ENCODE data around the gene COL23A1.

GRCh38 chr5:178238711-178239592 is 351.2 kb downstream of the COL23A1 start:
- no peak for TF ChIP-seq CTCF (IDR thresholded peaks at IDR 0.05)
- TF ChIP-seq POLR2A (IDR thresholded peaks at IDR 0.05), result no peak
- no peak for TF ChIP-seq POLR2AphosphoS5 (IDR thresholded peaks at IDR 0.05)
- no peak for TF ChIP-seq EP300 (IDR thresholded peaks at IDR 0.05)

All from gastroesophageal sphincter (tissue), 3 donors.